ENCODE results near the gene TEX36. TPM values are rescaled to one million over a fixed set of nuclear protein-coding genes. Genes with fewer than 3 reads are reported as not detected.

TEX36 gene
- total and polyA plus RNA-seq, 9 of the 15 experiments (the other 6 are each of a cell fraction or from before 2014, with no cell fraction given) = 0.10 to 0.82 (median 0.15) TPM; not detected in 6

DNA sequence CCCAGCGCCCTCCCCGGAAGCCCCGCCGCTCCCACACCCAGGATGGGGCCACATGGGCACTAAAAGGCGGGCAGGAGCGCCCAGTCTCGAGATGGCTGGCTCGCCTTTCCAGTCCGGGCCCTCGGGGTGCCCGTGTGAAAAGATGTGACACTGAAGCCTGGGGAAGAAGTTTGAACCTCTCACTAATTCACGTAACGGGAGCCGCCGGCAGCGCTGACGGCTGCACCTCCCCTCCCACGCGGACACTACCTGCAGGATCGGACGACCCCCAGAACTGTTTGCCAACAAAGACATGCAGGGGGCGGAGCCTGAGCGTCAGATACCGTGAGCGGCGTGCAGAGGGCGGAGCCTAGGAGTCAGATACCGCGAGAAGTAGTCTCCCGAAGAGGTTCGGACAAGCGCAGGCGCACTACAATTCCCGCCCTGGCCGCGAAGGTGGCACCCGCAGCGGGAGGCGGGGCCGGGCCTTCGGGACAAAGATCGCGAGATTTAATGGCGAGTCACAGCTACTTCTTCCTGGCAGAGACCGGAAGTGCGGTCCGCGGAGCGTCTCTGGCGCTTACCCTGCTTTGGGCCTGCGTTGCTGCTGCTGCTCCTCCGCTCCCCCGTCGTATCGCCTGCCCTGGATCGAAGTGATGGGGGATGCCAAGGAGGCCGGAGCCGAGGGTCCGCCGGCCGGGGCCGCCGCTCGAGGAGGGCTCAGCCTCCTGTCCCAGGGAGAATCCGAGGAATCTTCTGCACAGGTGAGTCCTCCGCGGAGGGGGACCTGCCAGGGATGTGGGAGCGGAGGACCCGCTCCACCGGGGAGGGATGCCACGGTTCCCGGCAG is 36.4 kb upstream of the TEX36 start, which contains the start of gene EDRF1 (continued):
- TF ChIP-seq, protein P1, sequence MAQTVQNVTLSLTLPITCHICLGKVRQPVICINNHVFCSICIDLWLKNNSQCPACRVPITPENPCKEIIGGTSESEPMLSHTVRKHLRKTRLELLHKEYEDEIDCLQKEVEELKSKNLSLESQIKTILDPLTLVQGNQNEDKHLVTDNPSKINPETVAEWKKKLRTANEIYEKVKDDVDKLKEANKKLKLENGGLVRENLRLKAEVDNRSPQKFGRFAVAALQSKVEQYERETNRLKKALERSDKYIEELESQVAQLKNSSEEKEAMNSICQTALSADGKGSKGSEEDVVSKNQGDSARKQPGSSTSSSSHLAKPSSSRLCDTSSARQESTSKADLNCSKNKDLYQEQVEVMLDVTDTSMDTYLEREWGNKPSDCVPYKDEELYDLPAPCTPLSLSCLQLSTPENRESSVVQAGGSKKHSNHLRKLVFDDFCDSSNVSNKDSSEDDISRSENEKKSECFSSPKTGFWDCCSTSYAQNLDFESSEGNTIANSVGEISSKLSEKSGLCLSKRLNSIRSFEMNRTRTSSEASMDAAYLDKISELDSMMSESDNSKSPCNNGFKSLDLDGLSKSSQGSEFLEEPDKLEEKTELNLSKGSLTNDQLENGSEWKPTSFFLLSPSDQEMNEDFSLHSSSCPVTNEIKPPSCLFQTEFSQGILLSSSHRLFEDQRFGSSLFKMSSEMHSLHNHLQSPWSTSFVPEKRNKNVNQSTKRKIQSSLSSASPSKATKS (CRISPR knock-in tag; IDR thresholded peaks at IDR 0.05) = no peak
- TF ChIP-seq HEY1 (CRISPR knock-in tag; IDR thresholded peaks at IDR 0.05; ENCODE audit: borderline replicate concordance) (no peak), RB1 (IDR thresholded peaks at IDR 0.05; ENCODE audit: low read depth) (peak; percentile 7), ZNF253 (CRISPR knock-in tag; conservative IDR thresholded peaks at IDR 0.05) (no peak), CHD1 (IDR thresholded peaks at IDR 0.05; ENCODE audit: low read length) (no peak), FOXJ3 (CRISPR knock-in tag; IDR thresholded peaks at IDR 0.05) (no peak), NR2C1 (IDR thresholded peaks at IDR 0.05) (no peak), NR2C1 (tag; IDR thresholded peaks at IDR 0.05) (no peak), HIVEP1 (CRISPR knock-in tag; IDR thresholded peaks at IDR 0.05) (no peak), PHF20 (IDR thresholded peaks at IDR 0.05; ENCODE audit: partially characterized antibody) (peak; percentile 95), KLF6 (CRISPR knock-in tag; IDR thresholded peaks at IDR 0.05; ENCODE audit: borderline replicate concordance) (no peak), TARDBP (IDR thresholded peaks at IDR 0.05) (no peak), NCOA4 (IDR thresholded peaks at IDR 0.05; ENCODE audit: partially characterized antibody) (no peak), YY1 (IDR thresholded peaks at IDR 0.05; ENCODE audit: borderline replicate concordance in 1 of 3, control insufficient read depth in 1 of 3, extremely low read depth in 1 of 3, insufficient read depth in 3 of 3, insufficient read length in 1 of 3, insufficient replicate concordance in 2 of 3, low read depth in 1 of 3, low read length in 2 of 3) (peak in 2 of 3 experiments; percentile 27 to 40), TFAM (CRISPR knock-in tag; conservative IDR thresholded peaks at IDR 0.05) (no peak), RBM15 (IDR thresholded peaks at IDR 0.05; ENCODE audit: insufficient read depth, low read length) (no peak)
- TF ChIP-seq, protein P2, sequence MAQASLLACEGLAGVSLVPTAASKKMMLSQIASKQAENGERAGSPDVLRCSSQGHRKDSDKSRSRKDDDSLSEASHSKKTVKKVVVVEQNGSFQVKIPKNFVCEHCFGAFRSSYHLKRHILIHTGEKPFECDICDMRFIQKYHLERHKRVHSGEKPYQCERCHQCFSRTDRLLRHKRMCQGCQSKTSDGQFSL (CRISPR knock-in tag; IDR thresholded peaks at IDR 0.05) = no peak
- TF ChIP-seq, protein P2 (tag; IDR thresholded peaks at IDR 0.05) = no peak
- TF ChIP-seq, protein P3, sequence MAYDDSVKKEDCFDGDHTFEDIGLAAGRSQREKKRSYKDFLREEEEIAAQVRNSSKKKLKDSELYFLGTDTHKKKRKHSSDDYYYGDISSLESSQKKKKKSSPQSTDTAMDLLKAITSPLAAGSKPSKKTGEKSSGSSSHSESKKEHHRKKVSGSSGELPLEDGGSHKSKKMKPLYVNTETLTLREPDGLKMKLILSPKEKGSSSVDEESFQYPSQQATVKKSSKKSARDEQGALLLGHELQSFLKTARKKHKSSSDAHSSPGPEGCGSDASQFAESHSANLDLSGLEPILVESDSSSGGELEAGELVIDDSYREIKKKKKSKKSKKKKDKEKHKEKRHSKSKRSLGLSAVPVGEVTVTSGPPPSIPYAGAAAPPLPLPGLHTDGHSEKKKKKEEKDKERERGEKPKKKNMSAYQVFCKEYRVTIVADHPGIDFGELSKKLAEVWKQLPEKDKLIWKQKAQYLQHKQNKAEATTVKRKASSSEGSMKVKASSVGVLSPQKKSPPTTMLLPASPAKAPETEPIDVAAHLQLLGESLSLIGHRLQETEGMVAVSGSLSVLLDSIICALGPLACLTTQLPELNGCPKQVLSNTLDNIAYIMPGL (CRISPR knock-in tag; IDR thresholded peaks at IDR 0.05) = no peak
- TF ChIP-seq, protein P4, sequence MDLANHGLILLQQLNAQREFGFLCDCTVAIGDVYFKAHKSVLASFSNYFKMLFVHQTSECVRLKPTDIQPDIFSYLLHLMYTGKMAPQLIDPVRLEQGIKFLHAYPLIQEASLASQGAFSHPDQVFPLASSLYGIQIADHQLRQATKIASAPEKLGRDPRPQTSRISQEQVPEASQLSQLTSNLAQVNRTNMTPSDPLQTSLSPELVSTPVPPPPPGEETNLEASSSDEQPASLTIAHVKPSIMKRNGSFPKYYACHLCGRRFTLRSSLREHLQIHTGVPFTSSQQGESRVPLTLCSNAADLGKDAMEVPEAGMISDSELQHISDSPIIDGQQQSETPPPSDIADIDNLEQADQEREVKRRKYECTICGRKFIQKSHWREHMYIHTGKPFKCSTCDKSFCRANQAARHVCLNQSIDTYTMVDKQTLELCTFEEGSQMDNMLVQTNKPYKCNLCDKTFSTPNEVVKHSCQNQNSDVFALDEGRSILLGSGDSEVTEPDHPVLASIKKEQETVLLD (IDR thresholded peaks at IDR 0.05) = no peak
